Epithelial cell of esophagus (primary cell): ENCODE data around the gene TTC13.
A peak's percentile ranks its signal among the peaks of the same experiment; 100 is the strongest.

Experiments
- DNase-seq: peaks from one replicate; pipeline ENCODE4 v3.0.0; 2010; ENCODE audit warnings: low read depth
- H3K4me3 ChIP-seq: 2 replicates; pipeline ENCODE4 v1.5.1; 2011; ENCODE audit warnings: mild to moderate bottlenecking, low read length, control low read depth
- CTCF ChIP-seq: IDR thresholded peaks from 2 replicates; pipeline ENCODE4 v1.5.1; 2011; ENCODE audit warnings: low read depth, mild to moderate bottlenecking, low read length, control low read depth, inconsistent platforms; ENCODE audit not compliant: insufficient read depth; ENCODE audit errors: missing control alignments

Gene TTC13

GRCh38 chr1:230979389-230979716 is 692 bp upstream of the TTC13 start:
- peak overlapping the region; percentile 90 for H3K4me3 ChIP-seq
- DNase-seq: no peak
- TF ChIP-seq CTCF: no peak

GRCh38 chr1:230977761-230978490 is 735 bp downstream of the TTC13 start:
- peak; percentile 57 for DNase-seq
- peak overlapping the region; percentile 90 for H3K4me3 ChIP-seq
- no peak for TF ChIP-seq CTCF

GRCh38 chr1:230976825-230977747 is 1.6 kb downstream of the TTC13 start:
- DNase-seq: no peak
- H3K4me3 ChIP-seq: peak overlapping the region; percentile 90
- TF ChIP-seq CTCF: no peak

GRCh38 chr1:230976360-230976759 is 2.3 kb downstream of the TTC13 start:
- no peak for DNase-seq
- H3K4me3 ChIP-seq: no peak overlapping the region
- no peak for TF ChIP-seq CTCF

- TF ChIP-seq CTCF: no peak
- no peak overlapping the region for H3K4me3 ChIP-seq
- DNase-seq: no peak
Measured at GRCh38 chr1:230975636-230976035, 3.0 kb downstream of the TTC13 start.

GRCh38 chr1:230972855-230973271 is 5.8 kb downstream of the TTC13 start:
- no peak for TF ChIP-seq CTCF
- no peak for DNase-seq
- no peak overlapping the region for H3K4me3 ChIP-seq
